ENCODE data around the gene HBB. TPM values are rescaled to one million over a fixed set of nuclear protein-coding genes. Genes with fewer than 3 reads are reported as not detected.
"Not testable (repeated sequence)": the region's sequence is repeated elsewhere in the genome, so short reads cannot be mapped to it uniquely, and the experiment has no call there.

HBB gene
- total RNA-seq, 1 experiment from 2014 or later: not detected

DNA sequence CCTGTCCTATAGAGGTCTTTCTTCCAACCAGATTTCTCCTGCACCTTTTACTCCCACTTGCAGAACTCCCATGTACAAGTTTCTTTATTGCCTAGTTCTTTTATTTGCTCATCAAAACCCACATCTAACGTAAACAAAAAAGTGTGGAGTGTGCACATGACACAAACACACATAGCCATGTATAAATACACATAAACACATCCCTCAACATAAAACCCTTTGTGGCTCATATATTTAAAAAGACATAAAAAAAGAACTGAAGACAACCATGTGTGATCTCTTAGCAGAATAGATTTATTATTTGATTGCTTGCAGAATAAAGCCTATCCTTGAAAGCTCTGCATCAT is 26.0 kb upstream of the HBB start:
- intact Hi-C loops (cut with micrococcal nuclease; ENCODE audit: unreplicated experiment): no loop called here
- no peaks in the 10 kb centered on the region for H3K4me1 Mint-ChIP-seq (ENCODE audit: low read depth, unreplicated experiment)
- CTCF ChIA-PET: no interaction called here
- TF ChIP-seq, protein P1, sequence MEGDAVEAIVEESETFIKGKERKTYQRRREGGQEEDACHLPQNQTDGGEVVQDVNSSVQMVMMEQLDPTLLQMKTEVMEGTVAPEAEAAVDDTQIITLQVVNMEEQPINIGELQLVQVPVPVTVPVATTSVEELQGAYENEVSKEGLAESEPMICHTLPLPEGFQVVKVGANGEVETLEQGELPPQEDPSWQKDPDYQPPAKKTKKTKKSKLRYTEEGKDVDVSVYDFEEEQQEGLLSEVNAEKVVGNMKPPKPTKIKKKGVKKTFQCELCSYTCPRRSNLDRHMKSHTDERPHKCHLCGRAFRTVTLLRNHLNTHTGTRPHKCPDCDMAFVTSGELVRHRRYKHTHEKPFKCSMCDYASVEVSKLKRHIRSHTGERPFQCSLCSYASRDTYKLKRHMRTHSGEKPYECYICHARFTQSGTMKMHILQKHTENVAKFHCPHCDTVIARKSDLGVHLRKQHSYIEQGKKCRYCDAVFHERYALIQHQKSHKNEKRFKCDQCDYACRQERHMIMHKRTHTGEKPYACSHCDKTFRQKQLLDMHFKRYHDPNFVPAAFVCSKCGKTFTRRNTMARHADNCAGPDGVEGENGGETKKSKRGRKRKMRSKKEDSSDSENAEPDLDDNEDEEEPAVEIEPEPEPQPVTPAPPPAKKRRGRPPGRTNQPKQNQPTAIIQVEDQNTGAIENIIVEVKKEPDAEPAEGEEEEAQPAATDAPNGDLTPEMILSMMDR (IDR thresholded peaks at IDR 0.05; ENCODE audit: unreplicated experiment): no peak
- no peak overlapping the region for H3K27ac Mint-ChIP-seq (ENCODE audit: unreplicated experiment)
- no peak overlapping the region for H3K4me3 Mint-ChIP-seq (ENCODE audit: low read depth, unreplicated experiment)
- H3K9me3 Mint-ChIP-seq (ENCODE audit: low read depth, unreplicated experiment): peaks cover 3% of the 10 kb centered on the region
- peaks cover 29% of the 10 kb centered on the region for H3K27me3 Mint-ChIP-seq (ENCODE audit: unreplicated experiment)
- no peak for DNase-seq
- no TSS peak for BruUV-seq (replicated peaks)
- no peaks in the 10 kb centered on the region for H3K36me3 Mint-ChIP-seq (ENCODE audit: insufficient read depth, unreplicated experiment)

DNA sequence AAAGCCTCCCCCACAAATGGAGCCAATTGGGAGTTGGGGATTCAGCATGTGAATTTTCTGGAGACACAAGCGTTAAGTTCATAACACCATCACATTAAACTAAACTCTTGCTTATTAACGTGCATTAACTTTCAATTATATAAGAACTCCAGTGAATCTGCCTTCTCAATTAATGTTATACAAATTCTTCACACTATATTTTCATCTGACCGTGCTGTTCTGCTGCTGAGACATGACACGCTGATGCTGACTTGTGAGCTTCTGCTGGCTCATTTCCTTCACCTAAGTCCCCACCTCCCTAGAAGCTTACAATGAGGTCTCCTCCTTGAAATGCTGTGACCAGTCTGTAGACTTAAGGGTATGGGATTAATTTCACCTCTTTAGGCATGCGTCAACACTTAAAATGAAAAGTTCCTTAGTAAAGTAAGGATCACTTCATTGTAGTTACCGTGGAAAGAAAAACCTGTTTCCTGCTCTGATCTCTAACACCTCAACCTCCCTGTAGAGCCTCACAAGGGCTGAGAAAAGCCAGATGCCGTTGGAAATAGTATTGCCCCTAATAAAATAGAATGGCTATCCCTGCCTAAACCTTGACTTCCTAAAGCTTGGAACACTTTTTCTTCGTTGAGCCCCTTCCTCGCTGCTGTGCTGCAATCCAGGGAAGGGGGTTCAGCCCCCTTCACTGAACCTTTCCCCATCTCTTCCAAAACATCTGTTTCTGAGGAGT is 25.5 kb upstream of the HBB start:
- Mint-ChIP-seq H3K4me3 (ENCODE audit: low read depth, unreplicated experiment) (no peak overlapping the region), H3K4me1 (ENCODE audit: low read depth, unreplicated experiment) (no peaks in the 10 kb centered on the region), H3K9me3 (ENCODE audit: low read depth, unreplicated experiment) (peaks cover 3% of the 10 kb centered on the region), H3K27me3 (ENCODE audit: unreplicated experiment) (peaks cover 34% of the 10 kb centered on the region), H3K36me3 (ENCODE audit: insufficient read depth, unreplicated experiment) (no peaks in the 10 kb centered on the region), H3K27ac (ENCODE audit: unreplicated experiment) (no peak overlapping the region)
- TF ChIP-seq, protein P1 (IDR thresholded peaks at IDR 0.05; ENCODE audit: unreplicated experiment): no peak
- CTCF ChIA-PET: no interaction called here
- no TSS peak for BruUV-seq (replicated peaks)
- no peak for DNase-seq
- intact Hi-C loops (cut with micrococcal nuclease; ENCODE audit: unreplicated experiment): no loop called here

DNA sequence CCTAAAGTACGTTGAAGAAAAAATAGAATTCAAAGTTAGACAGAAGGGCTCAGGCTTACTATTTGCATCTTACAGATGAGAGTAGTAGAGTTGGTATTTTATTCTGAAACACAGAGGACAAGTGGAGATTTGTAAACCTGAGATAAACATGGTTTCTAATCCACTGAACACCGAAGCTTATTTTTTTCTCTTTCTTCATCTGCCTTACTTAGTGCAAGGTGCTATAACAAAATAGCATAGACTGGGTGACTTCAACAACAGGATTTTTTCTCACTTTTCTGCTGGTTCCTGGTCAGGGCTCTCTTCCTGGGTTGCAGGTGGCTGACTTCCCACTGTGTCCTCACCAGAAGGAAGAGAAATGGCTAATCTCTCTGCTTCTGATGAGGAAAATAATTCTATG is 24.9 kb upstream of the HBB start:
- BruUV-seq (replicated peaks): no TSS peak
- CTCF ChIA-PET: no interaction called here
- intact Hi-C loops (cut with micrococcal nuclease; ENCODE audit: unreplicated experiment): no loop called here
- H3K4me1 Mint-ChIP-seq (ENCODE audit: low read depth, unreplicated experiment): no peaks in the 10 kb centered on the region
- H3K36me3 Mint-ChIP-seq (ENCODE audit: insufficient read depth, unreplicated experiment): no peaks in the 10 kb centered on the region
- H3K9me3 Mint-ChIP-seq (ENCODE audit: low read depth, unreplicated experiment): peaks cover 3% of the 10 kb centered on the region
- no peak overlapping the region for H3K4me3 Mint-ChIP-seq (ENCODE audit: low read depth, unreplicated experiment)
- TF ChIP-seq, protein P1 (IDR thresholded peaks at IDR 0.05; ENCODE audit: unreplicated experiment): no peak
- peaks cover 40% of the 10 kb centered on the region for H3K27me3 Mint-ChIP-seq (ENCODE audit: unreplicated experiment)
- DNase-seq: no peak
- no peak overlapping the region for H3K27ac Mint-ChIP-seq (ENCODE audit: unreplicated experiment)

- no peak for DNase-seq
- Mint-ChIP-seq H3K9me3 (ENCODE audit: low read depth, unreplicated experiment) (peaks cover 3% of the 10 kb centered on the region), H3K4me3 (ENCODE audit: low read depth, unreplicated experiment) (no peak overlapping the region), H3K27me3 (ENCODE audit: unreplicated experiment) (peaks cover 51% of the 10 kb centered on the region), H3K27ac (ENCODE audit: unreplicated experiment) (no peak overlapping the region), H3K4me1 (ENCODE audit: low read depth, unreplicated experiment) (no peaks in the 10 kb centered on the region), H3K36me3 (ENCODE audit: insufficient read depth, unreplicated experiment) (no peaks in the 10 kb centered on the region)
- CTCF ChIA-PET: no interaction called here
- TF ChIP-seq, protein P1 (IDR thresholded peaks at IDR 0.05; ENCODE audit: unreplicated experiment): no peak
- no TSS peak for BruUV-seq (replicated peaks)
- intact Hi-C loops (cut with micrococcal nuclease; ENCODE audit: unreplicated experiment): no loop called here
Measured at GRCh38 chr11:5250543-5251204, 23.8 kb upstream of the HBB start.

DNA sequence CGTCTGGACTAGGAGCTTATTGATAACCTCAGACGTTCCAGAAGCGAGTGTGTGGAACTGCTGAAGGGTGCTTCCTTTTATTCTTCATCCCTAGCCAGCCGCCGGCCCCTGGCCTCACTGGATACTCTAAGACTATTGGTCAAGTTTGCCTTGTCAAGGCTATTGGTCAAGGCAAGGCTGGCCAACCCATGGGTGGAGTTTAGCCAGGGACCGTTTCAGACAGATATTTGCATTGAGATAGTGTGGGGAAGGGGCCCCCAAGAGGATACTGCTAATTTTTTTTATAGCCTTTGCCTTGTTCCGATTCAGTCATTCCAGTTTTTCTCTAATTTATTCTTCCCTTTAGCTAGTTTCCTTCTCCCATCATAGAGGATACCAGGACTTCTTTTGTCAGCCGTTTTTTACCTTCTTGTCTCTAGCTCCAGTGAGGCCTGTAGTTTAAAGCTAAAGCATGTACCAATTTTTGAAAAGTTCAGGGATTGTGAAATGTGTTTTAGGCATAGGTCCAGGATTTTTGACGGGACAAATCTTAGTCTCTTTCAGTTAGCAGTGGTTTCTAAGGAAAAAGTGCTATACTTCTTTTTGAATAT is 23.0 kb upstream of the HBB start, which contains the start of gene HBG1:
Gene HBG1, minus strand, starts transcription at position 51 of the 590 bp plus-strand sequence. CDS start 53 bp downstream, outside the sequence.
- DNase-seq; intact Hi-C loops (cut with micrococcal nuclease; ENCODE audit: unreplicated experiment); H3K36me3 Mint-ChIP-seq (ENCODE audit: insufficient read depth, unreplicated experiment); CTCF ChIA-PET; BruUV-seq (replicated peaks); H3K4me3 Mint-ChIP-seq (ENCODE audit: low read depth, unreplicated experiment); H3K27ac Mint-ChIP-seq (ENCODE audit: unreplicated experiment); H3K9me3 Mint-ChIP-seq (ENCODE audit: low read depth, unreplicated experiment); H3K4me1 Mint-ChIP-seq (ENCODE audit: low read depth, unreplicated experiment): not testable (repeated sequence)
- H3K27me3 Mint-ChIP-seq (ENCODE audit: unreplicated experiment): peaks cover 58% of the 10 kb centered on the region

DNA sequence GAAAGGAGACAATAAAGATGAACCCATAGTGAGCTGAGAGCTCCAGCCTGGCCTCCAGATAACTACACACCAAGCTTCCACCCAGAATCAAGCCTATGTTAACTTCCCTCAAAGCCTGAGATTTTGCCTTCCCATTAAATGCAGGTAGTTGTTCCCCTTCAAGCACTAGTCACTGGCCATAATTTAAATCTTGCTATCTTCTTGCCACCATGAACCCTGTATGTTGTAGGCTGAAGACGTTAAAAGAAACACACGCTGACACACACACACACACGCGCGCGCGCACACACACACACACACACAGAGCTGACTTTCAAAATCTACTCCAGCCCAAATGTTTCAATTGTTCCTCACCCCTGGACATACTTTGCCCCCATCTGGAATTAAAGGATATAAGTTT is 21.6 kb upstream of the HBB start:
- H3K9me3 Mint-ChIP-seq (ENCODE audit: low read depth, unreplicated experiment); H3K4me1 Mint-ChIP-seq (ENCODE audit: low read depth, unreplicated experiment); H3K27ac Mint-ChIP-seq (ENCODE audit: unreplicated experiment); H3K4me3 Mint-ChIP-seq (ENCODE audit: low read depth, unreplicated experiment); H3K36me3 Mint-ChIP-seq (ENCODE audit: insufficient read depth, unreplicated experiment); DNase-seq; intact Hi-C loops (cut with micrococcal nuclease; ENCODE audit: unreplicated experiment); BruUV-seq (replicated peaks): not testable (repeated sequence)
- H3K27me3 Mint-ChIP-seq (ENCODE audit: unreplicated experiment): peaks cover 63% of the 10 kb centered on the region
- CTCF ChIA-PET: interaction anchor here (0.7 kb wide), 1 partner anchor 20 kb away, joined by 3 read pairs; no protein-coding TSS in a partner anchor
